NCI-H1436 (cell line): ENCODE results near the gene SERTAD2.

Source experiments
- DNase-seq: peaks from one replicate; lab custom pipeline; 2025; lab: John Stamatoyannopoulos, UW

Gene SERTAD2

GRCh38 chr2:64649013-64649484 lies 4.7 kb downstream of the SERTAD2 start:
- DNase-seq, result no peak

GRCh38 chr2:64646007-64646880 lies 7.5 kb downstream of the SERTAD2 start:
- peak; percentile 57 for DNase-seq

GRCh38 chr2:64644458-64645382 lies 9.0 kb downstream of the SERTAD2 start:
- peak; percentile 25 for DNase-seq

GRCh38 chr2:64643838-64644457 lies 9.8 kb downstream of the SERTAD2 start:
- DNase-seq, result no peak

- no peak for DNase-seq
These were observed 12.1 kb downstream of the SERTAD2 start for GRCh38 chr2:64641599-64641998.

- no peak for DNase-seq
These were observed 13.3 kb downstream of the SERTAD2 start for GRCh38 chr2:64640153-64641044.

GRCh38 chr2:64639691-64640090 lies 14.0 kb downstream of the SERTAD2 start:
- DNase-seq, result no peak

GRCh38 chr2:64638502-64639120 lies 15.1 kb downstream of the SERTAD2 start:
- no peak for DNase-seq

- no peak for DNase-seq
These were observed 15.8 kb downstream of the SERTAD2 start for GRCh38 chr2:64637931-64638330.

GRCh38 chr2:64637000-64637635 lies 16.6 kb downstream of the SERTAD2 start:
- DNase-seq, result no peak

- DNase-seq, result no peak
These were observed 17.5 kb downstream of the SERTAD2 start for GRCh38 chr2:64635976-64636911.

- no peak for DNase-seq
These were observed 19.1 kb downstream of the SERTAD2 start for GRCh38 chr2:64634345-64635267.

- DNase-seq, result no peak
These were observed 20.6 kb downstream of the SERTAD2 start for GRCh38 chr2:64632835-64633819.

GRCh38 chr2:64631771-64632170 lies 21.9 kb downstream of the SERTAD2 start:
- no peak for DNase-seq

- no peak for DNase-seq
These were observed 23.0 kb downstream of the SERTAD2 start for GRCh38 chr2:64630752-64631151.

GRCh38 chr2:64629875-64630274 lies 23.8 kb downstream of the SERTAD2 start:
- DNase-seq, result no peak

GRCh38 chr2:64629329-64629781 lies 24.4 kb downstream of the SERTAD2 start:
- DNase-seq, result no peak
